ENCODE measurements around the gene BFAR. TPM values are rescaled to one million over a fixed set of nuclear protein-coding genes. Genes with fewer than 3 reads are reported as not detected.
"Not testable (repeated sequence)": the region's sequence is repeated elsewhere in the genome, so short reads cannot be mapped to it uniquely, and the experiment has no call there.

BFAR gene
- total RNA-seq, 1 experiment from 2014 or later: 91.7 TPM

DNA sequence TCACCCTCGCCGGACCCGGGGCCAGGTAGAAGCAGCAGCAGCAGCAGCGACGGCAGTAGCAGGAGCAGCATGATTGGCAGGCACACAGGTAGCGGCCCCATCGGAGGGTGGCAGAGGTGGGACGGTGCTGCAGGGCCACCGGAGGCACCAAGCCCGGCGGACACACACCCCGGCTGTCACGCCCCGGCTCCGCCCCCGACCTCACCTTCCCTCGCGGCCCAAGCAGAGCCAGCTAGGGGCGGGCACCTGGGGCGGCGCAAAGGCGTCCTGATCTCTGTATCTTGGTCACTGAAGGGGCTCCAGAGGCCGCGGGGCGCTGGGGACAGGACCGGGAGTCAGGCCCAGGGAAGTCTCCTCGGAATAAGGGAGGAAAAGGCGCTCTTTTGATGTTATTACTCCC is 61.4 kb downstream of the BFAR start, which contains the start of gene PLA2G10:
PLA2G10 (minus strand) TSS at position 180 of the 400 bp plus-strand sequence; CDS start at position 101, 79 bp downstream.
- not testable (repeated sequence) for H3K79me1 ChIP-seq (ENCODE audit: insufficient read depth, low read depth, low read length, poor library complexity, severe bottlenecking); H3K36me3 Mint-ChIP-seq (ENCODE audit: insufficient read depth in 1 of 3, low read depth in 3 of 3); H3K27ac Mint-ChIP-seq; H2BK120ac ChIP-seq (ENCODE audit: low read depth, low read length, poor library complexity, severe bottlenecking); H2AFZ ChIP-seq (ENCODE audit: low read length); H3K56ac ChIP-seq (ENCODE audit: insufficient read length, low read depth, low read length); H3K4me1 Mint-ChIP-seq; H4K20me1 ChIP-seq (ENCODE audit: control insufficient read depth, insufficient read depth, insufficient read length); H3K4me1 ChIP-seq (ENCODE audit: insufficient read depth, low read length); H2AK5ac ChIP-seq (ENCODE audit: insufficient read length, low read length); H3K27ac ChIP-seq (ENCODE audit: insufficient read length, low read depth, low read length); H3K27me3 Mint-ChIP-seq (ENCODE audit: low read depth); H3K18ac ChIP-seq (ENCODE audit: insufficient read length, low read depth, low read length); H3K9me3 Mint-ChIP-seq; H3K9ac ChIP-seq (ENCODE audit: extremely low read depth, insufficient read length, low read length); H4K5ac ChIP-seq (ENCODE audit: insufficient read length, low read depth, low read length); H4K8ac ChIP-seq (replicated peaks; ENCODE audit: insufficient read length, low read depth, low read length); H3K4me2 ChIP-seq (ENCODE audit: insufficient read depth, insufficient read length, low read length); H3K23me2 ChIP-seq (ENCODE audit: insufficient read length, low read depth, low read length, poor library complexity, severe bottlenecking); H3K27me3 ChIP-seq (ENCODE audit: insufficient read depth, low read length); H3T11ph ChIP-seq (ENCODE audit: low read length); H3K79me2 ChIP-seq (ENCODE audit: insufficient read depth, low read length); H3K9me3 ChIP-seq (ENCODE audit: control insufficient read depth, low read depth, low read length); H3K23ac ChIP-seq (ENCODE audit: insufficient read length, low read depth, low read length); H3K4ac ChIP-seq (ENCODE audit: low read depth, low read length); H3K4me3 Mint-ChIP-seq; H3K14ac ChIP-seq (ENCODE audit: insufficient read depth, low read length); H2BK5ac ChIP-seq (ENCODE audit: insufficient read length, low read length); H4K91ac ChIP-seq (ENCODE audit: insufficient read length, low read depth, low read length); H2BK12ac ChIP-seq (ENCODE audit: insufficient read length, low read depth, low read length); H2BK15ac ChIP-seq (ENCODE audit: low read depth, low read length); H2BK20ac ChIP-seq (ENCODE audit: low read depth, low read length, poor library complexity, severe bottlenecking); DNase-seq
- WGBS (ENCODE audit: extremely low coverage, insufficient read length, low lambda C conversion rate): no CpG with 5 or more reads among the region's 28 CpGs

DNA sequence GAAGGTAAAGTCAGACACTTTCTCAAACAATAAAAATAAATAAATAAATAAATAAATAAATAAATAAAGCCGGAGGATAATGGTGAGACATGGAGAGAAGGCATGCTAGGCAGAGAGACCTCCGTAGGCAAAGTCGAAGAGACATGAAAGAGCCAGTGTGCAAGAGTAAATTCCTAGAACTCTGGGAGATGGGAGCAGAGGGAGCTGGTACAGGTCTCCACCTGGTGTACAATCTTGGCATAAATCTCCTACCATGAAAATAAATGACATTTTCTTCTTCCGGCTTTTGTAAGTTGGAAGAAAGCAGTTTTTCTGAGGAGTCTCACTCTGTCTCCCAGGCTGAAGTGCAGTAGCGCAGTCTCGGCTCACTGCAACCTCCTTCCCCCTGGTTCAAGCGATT is 69.1 kb downstream of the BFAR start:
- not testable (repeated sequence) for H4K20me1 ChIP-seq (ENCODE audit: control insufficient read depth, insufficient read depth, insufficient read length); H3K4ac ChIP-seq (ENCODE audit: low read depth, low read length); H3K14ac ChIP-seq (ENCODE audit: insufficient read depth, low read length); H4K5ac ChIP-seq (ENCODE audit: insufficient read length, low read depth, low read length); H3K27me3 ChIP-seq (ENCODE audit: insufficient read depth, low read length); H3K9me3 Mint-ChIP-seq; H3K23me2 ChIP-seq (ENCODE audit: insufficient read length, low read depth, low read length, poor library complexity, severe bottlenecking); H2BK15ac ChIP-seq (ENCODE audit: low read depth, low read length); H2AK5ac ChIP-seq (ENCODE audit: insufficient read length, low read length); H3K27me3 Mint-ChIP-seq (ENCODE audit: low read depth); H3K23ac ChIP-seq (ENCODE audit: insufficient read length, low read depth, low read length); H3K9me3 ChIP-seq (ENCODE audit: control insufficient read depth, low read depth, low read length); H3K27ac ChIP-seq (ENCODE audit: insufficient read length, low read depth, low read length); H2BK12ac ChIP-seq (ENCODE audit: insufficient read length, low read depth, low read length); H3K18ac ChIP-seq (ENCODE audit: insufficient read length, low read depth, low read length); H3K27ac Mint-ChIP-seq; H4K91ac ChIP-seq (ENCODE audit: insufficient read length, low read depth, low read length); H2AFZ ChIP-seq (ENCODE audit: low read length); H3K79me2 ChIP-seq (ENCODE audit: insufficient read depth, low read length); H3K9ac ChIP-seq (ENCODE audit: extremely low read depth, insufficient read length, low read length); H4K8ac ChIP-seq (replicated peaks; ENCODE audit: insufficient read length, low read depth, low read length); H3K79me1 ChIP-seq (ENCODE audit: insufficient read depth, low read depth, low read length, poor library complexity, severe bottlenecking); H3K4me1 ChIP-seq (ENCODE audit: insufficient read depth, low read length); H3K4me1 Mint-ChIP-seq; H3K36me3 Mint-ChIP-seq (ENCODE audit: insufficient read depth in 1 of 3, low read depth in 3 of 3); DNase-seq; H3T11ph ChIP-seq (ENCODE audit: low read length); H3K56ac ChIP-seq (ENCODE audit: insufficient read length, low read depth, low read length); H2BK120ac ChIP-seq (ENCODE audit: low read depth, low read length, poor library complexity, severe bottlenecking); H2BK20ac ChIP-seq (ENCODE audit: low read depth, low read length, poor library complexity, severe bottlenecking); H2BK5ac ChIP-seq (ENCODE audit: insufficient read length, low read length); H3K4me2 ChIP-seq (ENCODE audit: insufficient read depth, insufficient read length, low read length); H3K4me3 Mint-ChIP-seq
- WGBS (ENCODE audit: extremely low coverage, insufficient read length, low lambda C conversion rate): no CpG with 5 or more reads among the region's 7 CpGs
